ENCODE results near the gene APLP2. TPM values are rescaled to one million over a fixed set of nuclear protein-coding genes. Genes with fewer than 3 reads are reported as not detected.

The APLP2 gene
- total and polyA plus RNA-seq, 2 of the 13 experiments (the other 11 are each of a cell fraction or from before 2014, with no cell fraction given) = 315 to 594 TPM

DNA sequence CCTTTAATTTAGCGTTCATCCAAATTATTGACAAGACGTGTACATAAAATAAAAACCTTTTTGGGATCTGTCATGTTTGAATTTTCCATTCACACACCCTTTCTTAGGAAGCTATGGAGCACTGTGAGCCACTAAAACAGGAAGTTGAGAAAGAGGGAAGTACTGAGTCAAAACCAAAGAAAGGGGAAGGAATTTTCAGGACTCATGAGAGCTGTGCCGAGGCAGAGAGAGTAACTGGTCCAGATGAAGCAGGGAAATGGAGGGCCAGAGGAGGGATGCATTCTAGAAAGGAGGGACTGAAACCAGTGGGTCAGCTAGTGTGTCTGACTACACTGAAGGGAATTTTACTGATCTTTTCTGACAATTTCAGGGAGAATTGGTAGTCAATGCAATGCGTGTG is 24.9 kb downstream of the APLP2 start:
- Histone ChIP-seq H3K27ac (ENCODE audit: extremely low read length, insufficient read depth, low read length) (peak overlapping the region; percentile 5), H3K9me3 (ENCODE audit: low read length) (no peaks in the 10 kb centered on the region), H3K9ac (ENCODE audit: insufficient read depth, low read depth, low read length) (no peak overlapping the region), H3K4me2 (ENCODE audit: low read depth, low read length) (no peak overlapping the region), H3K4me3 (replicated peaks in 1 of 3; ENCODE audit: insufficient read depth in 1 of 3, low read depth in 2 of 3, low read length in 3 of 3) (no peak overlapping the region), H2AFZ (ENCODE audit: low read length) (no peak overlapping the region), H4K20me1 (ENCODE audit: insufficient read depth, low read length) (0 out of 2 replicates have a peak, but pooled peaks cover 10% of the 10 kb centered on the region), H3K4me1 (ENCODE audit: insufficient read depth, low read length) (peaks cover 48% of the 10 kb centered on the region), H3K79me2 (ENCODE audit: insufficient read depth, low read length) (peaks cover 66% of the 10 kb centered on the region), H3K36me3 (replicated peaks in 1 of 2; ENCODE audit: control insufficient read depth in 1 of 2, insufficient read depth in 2 of 2, low read length in 2 of 2) (peaks cover 0 to 2% of the 10 kb centered on the region in 2 experiments; a peak in 2 of 5 replicates), H3K27me3 (ENCODE audit: control insufficient read depth in 1 of 2, insufficient read depth in 2 of 2, low read length in 2 of 2) (no peaks in the 10 kb centered on the region)
- no peak for FAIRE-seq
- ChIA-PET POLR2A (interaction anchor here (1.2 to 1.4 kb wide), 2 partner anchors 30 to 91 kb away, joined by 3 read pairs; no protein-coding TSS in a partner anchor), CTCF (ENCODE audit: low intra/inter-chr PET ratio, low total read pairs) (no interaction called here)
- in situ Hi-C loops (cut with HindIII; ENCODE audit: extremely low pct_ligation_motif_present, low pct_unique_long_range_greater_than_20kb) (no loop called here), intact Hi-C loops (cut with micrococcal nuclease; ENCODE audit: unreplicated experiment) (no loop called here)
- 97% methylated on average over 4 of the region's 4 CpGs for WGBS (ENCODE audit: low lambda C conversion rate)
- no TSS peak for BruUV-seq (replicated peaks)
- no peak for DNase-seq (ENCODE audit: low spot score)
- ATAC-seq = no peak
- TF ChIP-seq, protein P1, sequence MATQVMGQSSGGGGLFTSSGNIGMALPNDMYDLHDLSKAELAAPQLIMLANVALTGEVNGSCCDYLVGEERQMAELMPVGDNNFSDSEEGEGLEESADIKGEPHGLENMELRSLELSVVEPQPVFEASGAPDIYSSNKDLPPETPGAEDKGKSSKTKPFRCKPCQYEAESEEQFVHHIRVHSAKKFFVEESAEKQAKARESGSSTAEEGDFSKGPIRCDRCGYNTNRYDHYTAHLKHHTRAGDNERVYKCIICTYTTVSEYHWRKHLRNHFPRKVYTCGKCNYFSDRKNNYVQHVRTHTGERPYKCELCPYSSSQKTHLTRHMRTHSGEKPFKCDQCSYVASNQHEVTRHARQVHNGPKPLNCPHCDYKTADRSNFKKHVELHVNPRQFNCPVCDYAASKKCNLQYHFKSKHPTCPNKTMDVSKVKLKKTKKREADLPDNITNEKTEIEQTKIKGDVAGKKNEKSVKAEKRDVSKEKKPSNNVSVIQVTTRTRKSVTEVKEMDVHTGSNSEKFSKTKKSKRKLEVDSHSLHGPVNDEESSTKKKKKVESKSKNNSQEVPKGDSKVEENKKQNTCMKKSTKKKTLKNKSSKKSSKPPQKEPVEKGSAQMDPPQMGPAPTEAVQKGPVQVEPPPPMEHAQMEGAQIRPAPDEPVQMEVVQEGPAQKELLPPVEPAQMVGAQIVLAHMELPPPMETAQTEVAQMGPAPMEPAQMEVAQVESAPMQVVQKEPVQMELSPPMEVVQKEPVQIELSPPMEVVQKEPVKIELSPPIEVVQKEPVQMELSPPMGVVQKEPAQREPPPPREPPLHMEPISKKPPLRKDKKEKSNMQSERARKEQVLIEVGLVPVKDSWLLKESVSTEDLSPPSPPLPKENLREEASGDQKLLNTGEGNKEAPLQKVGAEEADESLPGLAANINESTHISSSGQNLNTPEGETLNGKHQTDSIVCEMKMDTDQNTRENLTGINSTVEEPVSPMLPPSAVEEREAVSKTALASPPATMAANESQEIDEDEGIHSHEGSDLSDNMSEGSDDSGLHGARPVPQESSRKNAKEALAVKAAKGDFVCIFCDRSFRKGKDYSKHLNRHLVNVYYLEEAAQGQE (IDR thresholded peaks at IDR 0.05; ENCODE audit: borderline replicate concordance in 1 of 2, low read depth in 1 of 2, low read length in 2 of 2) = no peak
- TF ChIP-seq PCBP1 (IDR thresholded peaks at IDR 0.05; ENCODE audit: borderline replicate concordance, low read depth, low read length) (no peak), CHD4 (IDR thresholded peaks at IDR 0.05; ENCODE audit: borderline replicate concordance, low read length) (no peak), POLR2G (IDR thresholded peaks at IDR 0.05; ENCODE audit: low read depth, low read length) (no peak), ARID2 (CRISPR knock-in tag; IDR thresholded peaks at IDR 0.05; ENCODE audit: borderline replicate concordance) (no peak), MTF1 (CRISPR knock-in tag; IDR thresholded peaks at IDR 0.05) (no peak), ZSCAN12 (CRISPR knock-in tag; IDR thresholded peaks at IDR 0.05) (no peak), ZNF549 (CRISPR knock-in tag; IDR thresholded peaks at IDR 0.05) (no peak)
- TF ChIP-seq, protein P2, sequence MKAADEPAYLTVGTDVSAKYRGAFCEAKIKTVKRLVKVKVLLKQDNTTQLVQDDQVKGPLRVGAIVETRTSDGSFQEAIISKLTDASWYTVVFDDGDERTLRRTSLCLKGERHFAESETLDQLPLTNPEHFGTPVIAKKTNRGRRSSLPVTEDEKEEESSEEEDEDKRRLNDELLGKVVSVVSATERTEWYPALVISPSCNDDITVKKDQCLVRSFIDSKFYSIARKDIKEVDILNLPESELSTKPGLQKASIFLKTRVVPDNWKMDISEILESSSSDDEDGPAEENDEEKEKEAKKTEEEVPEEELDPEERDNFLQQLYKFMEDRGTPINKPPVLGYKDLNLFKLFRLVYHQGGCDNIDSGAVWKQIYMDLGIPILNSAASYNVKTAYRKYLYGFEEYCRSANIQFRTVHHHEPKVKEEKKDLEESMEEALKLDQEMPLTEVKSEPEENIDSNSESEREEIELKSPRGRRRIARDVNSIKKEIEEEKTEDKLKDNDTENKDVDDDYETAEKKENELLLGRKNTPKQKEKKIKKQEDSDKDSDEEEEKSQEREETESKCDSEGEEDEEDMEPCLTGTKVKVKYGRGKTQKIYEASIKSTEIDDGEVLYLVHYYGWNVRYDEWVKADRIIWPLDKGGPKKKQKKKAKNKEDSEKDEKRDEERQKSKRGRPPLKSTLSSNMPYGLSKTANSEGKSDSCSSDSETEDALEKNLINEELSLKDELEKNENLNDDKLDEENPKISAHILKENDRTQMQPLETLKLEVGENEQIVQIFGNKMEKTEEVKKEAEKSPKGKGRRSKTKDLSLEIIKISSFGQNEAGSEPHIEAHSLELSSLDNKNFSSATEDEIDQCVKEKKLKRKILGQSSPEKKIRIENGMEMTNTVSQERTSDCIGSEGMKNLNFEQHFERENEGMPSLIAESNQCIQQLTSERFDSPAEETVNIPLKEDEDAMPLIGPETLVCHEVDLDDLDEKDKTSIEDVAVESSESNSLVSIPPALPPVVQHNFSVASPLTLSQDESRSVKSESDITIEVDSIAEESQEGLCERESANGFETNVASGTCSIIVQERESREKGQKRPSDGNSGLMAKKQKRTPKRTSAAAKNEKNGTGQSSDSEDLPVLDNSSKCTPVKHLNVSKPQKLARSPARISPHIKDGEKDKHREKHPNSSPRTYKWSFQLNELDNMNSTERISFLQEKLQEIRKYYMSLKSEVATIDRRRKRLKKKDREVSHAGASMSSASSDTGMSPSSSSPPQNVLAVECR (CRISPR knock-in tag; IDR thresholded peaks at IDR 0.05; ENCODE audit: borderline replicate concordance) = no peak
- TF ChIP-seq, protein P3, sequence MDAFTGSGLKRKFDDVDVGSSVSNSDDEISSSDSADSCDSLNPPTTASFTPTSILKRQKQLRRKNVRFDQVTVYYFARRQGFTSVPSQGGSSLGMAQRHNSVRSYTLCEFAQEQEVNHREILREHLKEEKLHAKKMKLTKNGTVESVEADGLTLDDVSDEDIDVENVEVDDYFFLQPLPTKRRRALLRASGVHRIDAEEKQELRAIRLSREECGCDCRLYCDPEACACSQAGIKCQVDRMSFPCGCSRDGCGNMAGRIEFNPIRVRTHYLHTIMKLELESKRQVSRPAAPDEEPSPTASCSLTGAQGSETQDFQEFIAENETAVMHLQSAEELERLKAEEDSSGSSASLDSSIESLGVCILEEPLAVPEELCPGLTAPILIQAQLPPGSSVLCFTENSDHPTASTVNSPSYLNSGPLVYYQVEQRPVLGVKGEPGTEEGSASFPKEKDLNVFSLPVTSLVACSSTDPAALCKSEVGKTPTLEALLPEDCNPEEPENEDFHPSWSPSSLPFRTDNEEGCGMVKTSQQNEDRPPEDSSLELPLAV (CRISPR knock-in tag; conservative IDR thresholded peaks at IDR 0.05; ENCODE audit: low read depth) = no peak
- TF ChIP-seq, protein P4, sequence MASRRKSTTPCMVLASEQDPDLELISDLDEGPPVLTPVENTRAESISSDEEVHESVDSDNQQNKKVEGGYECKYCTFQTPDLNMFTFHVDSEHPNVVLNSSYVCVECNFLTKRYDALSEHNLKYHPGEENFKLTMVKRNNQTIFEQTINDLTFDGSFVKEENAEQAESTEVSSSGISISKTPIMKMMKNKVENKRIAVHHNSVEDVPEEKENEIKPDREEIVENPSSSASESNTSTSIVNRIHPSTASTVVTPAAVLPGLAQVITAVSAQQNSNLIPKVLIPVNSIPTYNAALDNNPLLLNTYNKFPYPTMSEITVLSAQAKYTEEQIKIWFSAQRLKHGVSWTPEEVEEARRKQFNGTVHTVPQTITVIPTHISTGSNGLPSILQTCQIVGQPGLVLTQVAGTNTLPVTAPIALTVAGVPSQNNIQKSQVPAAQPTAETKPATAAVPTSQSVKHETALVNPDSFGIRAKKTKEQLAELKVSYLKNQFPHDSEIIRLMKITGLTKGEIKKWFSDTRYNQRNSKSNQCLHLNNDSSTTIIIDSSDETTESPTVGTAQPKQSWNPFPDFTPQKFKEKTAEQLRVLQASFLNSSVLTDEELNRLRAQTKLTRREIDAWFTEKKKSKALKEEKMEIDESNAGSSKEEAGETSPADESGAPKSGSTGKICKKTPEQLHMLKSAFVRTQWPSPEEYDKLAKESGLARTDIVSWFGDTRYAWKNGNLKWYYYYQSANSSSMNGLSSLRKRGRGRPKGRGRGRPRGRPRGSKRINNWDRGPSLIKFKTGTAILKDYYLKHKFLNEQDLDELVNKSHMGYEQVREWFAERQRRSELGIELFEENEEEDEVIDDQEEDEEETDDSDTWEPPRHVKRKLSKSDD (CRISPR knock-in tag; IDR thresholded peaks at IDR 0.05; ENCODE audit: low read depth) = no peak

Measured in HepG2 (cell line).